HG03095 (cell line): ENCODE results near the gene PYGL.
"Not testable (repeated sequence)": the region's sequence is repeated elsewhere in the genome, so short reads cannot be mapped to it uniquely, and the experiment has no call there.

ENCODE experiments used
- ATAC-seq: cut with Tn5 transposase; IDR thresholded peaks from one replicate; pipeline ENCODE4 v1.9.1; 2021; ENCODE audit warnings: moderate library complexity; ENCODE audit not compliant: unreplicated experiment

Gene PYGL

GRCh38 chr14:50955373-50956043 lies 11.2 kb upstream of the PYGL start:
- ATAC-seq = no peak

DNA sequence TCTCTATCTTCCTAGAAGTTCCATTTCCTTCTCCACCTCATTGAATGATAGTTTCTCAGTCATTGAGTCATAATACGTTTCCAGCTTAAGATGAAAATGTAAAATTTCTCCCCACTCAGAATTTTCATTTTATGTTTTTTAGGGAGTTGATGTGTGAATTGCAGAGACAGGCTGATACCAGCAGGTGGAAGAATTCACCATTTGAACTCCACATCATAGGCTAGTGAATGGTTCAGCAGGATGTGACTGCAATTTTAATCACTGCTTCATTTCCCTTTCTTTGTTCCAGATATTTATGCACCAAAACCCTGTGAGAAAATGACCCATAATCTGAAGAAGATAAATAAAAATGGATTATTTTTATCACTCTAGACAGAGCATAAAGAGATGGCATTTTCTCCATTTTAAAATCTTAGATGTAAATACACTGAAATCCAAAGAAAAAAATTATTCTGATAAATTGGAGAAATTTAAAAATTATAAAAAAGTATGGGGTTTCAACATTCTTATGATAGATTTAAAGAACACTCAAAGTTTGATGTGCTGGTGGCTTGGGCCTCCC lies 10.6 kb upstream of the PYGL start:
- no peak for ATAC-seq

GRCh38 chr14:50953502-50953901 lies 9.2 kb upstream of the PYGL start:
- ATAC-seq = no peak

GRCh38 chr14:50951032-50951431 lies 6.7 kb upstream of the PYGL start:
- ATAC-seq = no peak

GRCh38 chr14:50948205-50948604 lies 3.9 kb upstream of the PYGL start:
- no peak for ATAC-seq

DNA sequence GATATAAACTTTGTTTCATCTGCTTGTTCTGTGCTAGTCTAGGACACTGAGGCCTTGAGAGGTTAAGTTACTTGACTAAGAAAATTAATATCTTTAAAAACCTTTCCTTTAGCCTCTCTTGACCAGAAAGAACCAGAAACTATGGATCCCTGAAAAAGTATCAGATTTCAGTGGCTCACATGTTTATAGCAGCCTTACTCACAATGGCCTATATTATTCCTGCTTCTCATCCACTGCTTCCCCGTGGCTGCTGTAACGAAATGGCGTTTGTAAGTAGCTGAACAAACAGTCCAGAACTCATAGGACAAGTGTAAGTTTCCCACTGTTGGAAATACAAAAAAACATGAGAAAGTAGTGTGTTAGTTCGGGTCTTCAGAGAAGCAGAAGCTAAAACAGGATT lies 3.2 kb upstream of the PYGL start:
- no peak for ATAC-seq

DNA sequence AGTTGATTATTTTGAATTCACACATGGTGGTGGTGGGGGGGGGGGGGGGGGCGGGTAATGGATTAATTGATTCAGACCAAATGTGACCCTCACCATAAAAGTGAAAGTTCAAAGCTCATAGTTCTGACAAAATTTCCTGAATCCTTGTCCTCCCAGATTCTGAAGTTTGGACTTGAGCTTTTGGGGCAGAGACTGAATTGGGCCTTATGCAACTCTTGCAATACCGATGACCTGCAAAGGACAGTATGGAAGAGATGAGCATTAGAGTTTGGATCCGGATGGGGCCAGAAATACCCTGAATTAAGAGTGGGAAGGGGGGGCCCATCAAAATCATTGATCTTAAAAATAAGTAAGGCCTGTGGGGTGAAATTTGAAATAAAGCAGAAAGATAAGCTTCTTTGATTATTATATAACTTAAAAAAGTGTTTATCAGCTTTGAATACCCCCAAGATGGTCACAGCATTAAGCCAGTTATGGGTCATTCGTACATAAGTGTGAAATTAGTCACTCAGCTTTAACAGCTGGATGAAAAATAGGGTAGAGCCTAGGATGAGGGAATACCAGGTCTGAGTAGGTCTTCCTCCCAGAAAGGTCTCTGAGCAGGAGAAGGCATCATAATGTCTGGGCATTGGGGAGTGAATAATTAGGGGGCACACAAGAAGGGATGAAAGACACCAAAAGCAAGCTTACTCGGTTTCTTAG lies 2.1 kb upstream of the PYGL start:
- no peak for ATAC-seq

DNA sequence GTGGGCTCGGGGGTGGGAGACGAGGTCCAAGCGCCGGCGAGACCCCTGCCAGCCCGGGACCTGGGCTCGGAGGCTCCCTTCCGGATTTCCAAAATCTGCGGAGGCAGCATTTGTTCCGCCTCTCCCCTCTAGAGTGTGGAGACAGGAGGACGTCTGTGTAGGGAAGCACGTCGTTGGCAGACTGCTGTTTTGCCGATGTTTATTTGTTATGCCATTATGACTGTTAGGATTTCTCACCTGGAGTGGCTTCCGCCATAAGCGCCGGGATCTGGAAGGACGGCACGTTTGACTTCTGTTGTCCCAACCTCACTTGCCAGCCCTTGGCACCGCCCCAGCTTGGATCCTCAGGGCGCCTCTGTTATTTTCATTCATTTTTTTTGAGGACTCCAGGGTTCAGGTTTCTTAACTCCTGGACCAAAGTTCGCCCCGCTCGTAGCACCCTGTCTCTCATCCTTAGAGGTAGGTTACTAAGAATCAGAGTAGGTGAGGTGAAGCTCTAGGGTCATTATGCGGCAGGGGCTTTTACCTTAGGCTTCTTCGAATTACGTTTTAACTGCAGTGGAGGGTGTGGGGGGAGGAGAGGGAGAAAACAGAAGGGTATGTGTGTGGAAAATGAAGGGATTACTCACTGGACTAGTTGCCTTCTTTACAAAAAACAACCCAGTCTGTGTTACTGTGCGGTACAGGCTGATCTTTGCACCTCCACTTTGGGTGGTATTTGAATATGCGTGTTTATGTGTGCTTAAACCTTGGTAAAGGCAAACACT lies 547 bp upstream of the PYGL start:
- ATAC-seq = peak; percentile 15

DNA sequence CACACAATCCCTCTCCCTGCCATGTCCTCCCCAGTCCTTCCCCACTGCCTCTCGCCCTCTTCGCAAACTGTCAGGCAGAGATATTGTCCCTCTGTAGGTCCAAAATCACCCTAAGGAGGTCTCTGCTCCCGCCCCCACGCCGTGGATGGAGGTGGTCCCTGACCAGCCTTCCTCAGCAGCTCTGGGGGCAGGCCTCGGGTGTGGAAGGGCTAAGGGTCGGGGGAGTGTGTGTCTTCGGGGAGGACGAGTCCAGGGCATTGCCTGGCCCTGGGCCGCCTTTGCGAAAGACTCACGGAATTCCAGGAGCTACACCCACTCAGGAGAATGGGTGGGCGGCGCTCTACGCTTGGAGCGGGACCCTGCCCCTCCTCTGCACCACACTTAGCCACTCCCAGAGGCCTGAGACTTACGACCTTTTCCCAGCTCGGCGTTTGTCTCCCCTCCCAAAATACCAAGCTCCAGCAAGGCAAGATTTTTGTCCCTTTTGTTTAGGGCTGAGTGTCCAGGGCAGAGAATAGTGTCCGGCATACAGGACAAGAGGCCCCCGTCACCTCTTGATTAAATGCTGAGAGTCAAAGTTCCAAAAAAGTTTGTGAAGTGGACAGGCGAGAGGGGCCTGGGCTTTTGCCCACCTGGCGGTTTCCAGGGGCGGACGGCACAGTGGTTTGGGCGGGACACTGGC lies 881 bp downstream of the PYGL start:
- no peak for ATAC-seq

GRCh38 chr14:50941638-50942037 lies 2.6 kb downstream of the PYGL start:
- not testable (repeated sequence) for ATAC-seq

- no peak for ATAC-seq
Observed at GRCh38 chr14:50941151-50941550, 3.1 kb downstream of the PYGL start.

DNA sequence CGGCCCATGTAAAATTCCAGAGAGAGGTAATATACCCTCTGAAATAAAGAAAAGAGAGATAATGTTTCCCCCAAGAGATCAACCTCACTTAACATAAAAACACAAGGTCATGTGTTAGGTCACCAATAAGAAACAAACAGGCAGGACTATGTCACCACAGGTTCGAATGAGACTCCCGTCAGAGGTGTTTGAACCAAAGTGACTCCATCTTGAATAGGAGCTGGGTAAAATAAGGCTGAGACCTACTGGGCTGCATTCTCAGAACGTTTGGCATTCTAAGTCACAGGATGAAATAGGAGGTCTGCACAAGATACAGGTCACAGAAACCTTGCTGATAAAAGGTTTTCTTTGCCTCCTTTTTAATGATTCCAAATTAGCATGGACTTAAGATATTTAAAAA lies 6.5 kb downstream of the PYGL start:
- ATAC-seq = no peak

GRCh38 chr14:50937325-50937724 lies 7.0 kb downstream of the PYGL start:
- ATAC-seq = no peak

DNA sequence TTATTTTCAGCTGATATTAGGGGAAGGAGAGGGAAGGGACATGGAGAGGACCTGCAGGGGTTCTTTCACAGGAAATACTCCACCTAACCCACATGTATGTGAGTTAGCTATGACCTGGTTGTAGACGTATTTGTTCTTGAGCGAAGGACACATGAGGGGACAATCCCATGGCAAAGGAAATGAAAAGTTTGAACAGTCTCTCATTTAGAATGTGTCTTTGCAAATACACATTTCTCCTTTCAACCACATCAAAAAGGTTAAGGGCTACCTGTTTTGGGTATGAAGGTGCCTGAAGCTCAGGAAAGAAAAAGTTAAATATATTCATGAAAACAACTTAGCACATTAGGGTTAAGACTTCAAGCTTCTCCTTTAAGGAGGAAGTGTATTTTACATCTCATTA lies 7.4 kb downstream of the PYGL start:
- no peak for ATAC-seq

GRCh38 chr14:50936016-50936340 lies 8.3 kb downstream of the PYGL start:
- ATAC-seq = no peak

GRCh38 chr14:50935126-50936015 lies 8.9 kb downstream of the PYGL start:
- no peak for ATAC-seq

DNA sequence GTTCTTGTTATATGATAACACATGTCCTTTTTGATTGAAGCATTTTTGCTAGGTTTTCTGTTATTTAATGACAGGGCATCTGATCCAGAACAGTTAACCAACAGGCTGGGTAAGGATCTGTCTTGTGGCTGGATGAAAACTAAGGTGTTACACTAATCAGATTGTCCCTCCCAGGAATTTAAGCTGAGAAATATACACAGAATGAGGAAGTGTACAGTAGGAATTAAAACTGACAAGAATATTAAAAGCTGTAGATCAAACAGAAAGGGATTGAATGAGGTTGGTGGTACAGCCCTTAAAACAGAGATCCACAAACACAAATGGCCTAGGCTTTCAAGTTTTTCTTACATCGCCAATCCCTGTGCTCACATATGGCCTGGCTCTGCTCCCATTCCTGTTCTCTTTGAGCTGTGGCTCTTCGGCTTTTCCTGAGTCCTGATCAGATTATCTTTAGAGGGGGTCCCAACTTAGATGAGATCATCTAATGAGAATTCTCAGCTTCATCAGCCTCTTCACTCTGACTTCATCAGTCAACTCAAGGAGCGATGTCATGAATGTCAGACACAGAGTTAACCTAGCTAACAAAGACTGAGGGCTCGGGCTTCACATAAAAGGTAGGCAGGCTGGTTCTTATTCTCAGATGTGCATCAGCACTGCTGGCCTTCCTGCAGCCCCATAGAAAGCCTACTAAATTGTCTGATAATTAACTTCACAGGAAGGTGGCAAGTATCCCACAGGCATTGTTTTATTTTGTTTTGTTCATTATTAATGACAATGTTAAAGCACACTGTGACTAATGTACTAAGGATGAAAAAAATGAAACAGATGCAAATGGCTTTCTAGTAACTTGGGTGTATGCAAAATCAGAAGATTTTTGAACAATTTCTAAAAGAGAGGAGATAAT lies 11.4 kb downstream of the PYGL start:
- ATAC-seq = no peak

- no peak for ATAC-seq
Observed at GRCh38 chr14:50932156-50932555, 12.1 kb downstream of the PYGL start.

DNA sequence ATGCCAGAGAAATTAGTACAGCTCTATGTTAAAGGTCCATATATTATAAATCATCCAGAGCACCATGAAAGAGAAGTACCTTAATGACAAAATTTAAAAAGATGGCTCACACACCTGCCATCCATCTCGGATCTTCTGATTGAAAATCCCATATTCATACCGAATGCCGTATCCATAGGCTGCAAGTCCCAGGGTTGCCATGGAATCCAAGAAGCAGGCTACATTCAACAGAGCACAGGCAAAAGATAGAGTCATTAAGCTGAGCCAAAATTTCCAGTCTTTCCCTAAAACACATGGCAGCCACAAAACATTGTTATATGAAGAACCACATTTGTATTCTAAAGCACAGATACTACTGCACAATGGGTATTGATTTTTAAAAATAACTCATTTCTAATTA lies 12.7 kb downstream of the PYGL start:
- ATAC-seq = no peak
